AML-193 (cell line): ENCODE results near the gene PLXDC2.
"Not testable (repeated sequence)": the region's sequence is repeated elsewhere in the genome, so short reads cannot be mapped to it uniquely, and the experiment has no call there.

Experiments used
- DNase-seq, 2 experiments: peaks; one replicate each; lab custom pipeline; 2025; lab: John Stamatoyannopoulos, UW

Gene PLXDC2

GRCh38 chr10:19979628-19980027 is 163.4 kb downstream of the PLXDC2 start:
- no peak for DNase-seq

GRCh38 chr10:19983880-19984565 is 167.8 kb downstream of the PLXDC2 start:
- DNase-seq: no peak

GRCh38 chr10:19985745-19986144 is 169.5 kb downstream of the PLXDC2 start:
- DNase-seq: no peak

- DNase-seq: no peak
Observed at GRCh38 chr10:19986591-19986990, 170.4 kb downstream of the PLXDC2 start.

- DNase-seq: peak in 1 of 2 experiments; percentile 23
Observed at GRCh38 chr10:19987931-19988330, 171.7 kb downstream of the PLXDC2 start.

GRCh38 chr10:19993714-19994315 is 177.6 kb downstream of the PLXDC2 start:
- DNase-seq: peak; percentile 21 to 26

- no peak for DNase-seq
Observed at GRCh38 chr10:19998482-19998881, 182.2 kb downstream of the PLXDC2 start.

- DNase-seq: no peak
Observed at GRCh38 chr10:19999431-19999830, 183.2 kb downstream of the PLXDC2 start.

GRCh38 chr10:20002026-20002425 is 185.8 kb downstream of the PLXDC2 start:
- not testable (repeated sequence) for DNase-seq

- DNase-seq: no peak
Observed at GRCh38 chr10:20002657-20003056, 186.4 kb downstream of the PLXDC2 start.

GRCh38 chr10:20004087-20004523 is 187.9 kb downstream of the PLXDC2 start:
- peak; percentile 76 to 78 for DNase-seq

- DNase-seq: no peak
Observed at GRCh38 chr10:20005638-20006037, 189.4 kb downstream of the PLXDC2 start.

GRCh38 chr10:20006169-20006870 is 190.1 kb downstream of the PLXDC2 start:
- no peak for DNase-seq

GRCh38 chr10:20007426-20007825 is 191.2 kb downstream of the PLXDC2 start:
- no peak for DNase-seq

GRCh38 chr10:20013991-20014750 is 197.9 kb downstream of the PLXDC2 start:
- no peak for DNase-seq

GRCh38 chr10:20017961-20018360 is 201.7 kb downstream of the PLXDC2 start:
- no peak for DNase-seq

GRCh38 chr10:20020677-20021076 is 204.4 kb downstream of the PLXDC2 start:
- no peak for DNase-seq

- DNase-seq: no peak
Observed at GRCh38 chr10:20029523-20029922, 213.3 kb downstream of the PLXDC2 start.

- no peak for DNase-seq
Observed at GRCh38 chr10:20033476-20033875, 217.2 kb downstream of the PLXDC2 start.

- DNase-seq: no peak
Observed at GRCh38 chr10:20034732-20035131, 218.5 kb downstream of the PLXDC2 start.

- no peak for DNase-seq
Observed at GRCh38 chr10:20040012-20040411, 223.8 kb downstream of the PLXDC2 start.

- no peak for DNase-seq
Observed at GRCh38 chr10:20041931-20042330, 225.7 kb downstream of the PLXDC2 start.
